ENCODE results near the gene TENT4A. TPM values are rescaled to one million over a fixed set of nuclear protein-coding genes. Genes with fewer than 3 reads are reported as not detected.
A peak's percentile ranks its signal among the peaks of the same experiment; 100 is the strongest.

TENT4A gene
- total RNA-seq, 1 experiment from 2014 or later, result 51.7 TPM

DNA sequence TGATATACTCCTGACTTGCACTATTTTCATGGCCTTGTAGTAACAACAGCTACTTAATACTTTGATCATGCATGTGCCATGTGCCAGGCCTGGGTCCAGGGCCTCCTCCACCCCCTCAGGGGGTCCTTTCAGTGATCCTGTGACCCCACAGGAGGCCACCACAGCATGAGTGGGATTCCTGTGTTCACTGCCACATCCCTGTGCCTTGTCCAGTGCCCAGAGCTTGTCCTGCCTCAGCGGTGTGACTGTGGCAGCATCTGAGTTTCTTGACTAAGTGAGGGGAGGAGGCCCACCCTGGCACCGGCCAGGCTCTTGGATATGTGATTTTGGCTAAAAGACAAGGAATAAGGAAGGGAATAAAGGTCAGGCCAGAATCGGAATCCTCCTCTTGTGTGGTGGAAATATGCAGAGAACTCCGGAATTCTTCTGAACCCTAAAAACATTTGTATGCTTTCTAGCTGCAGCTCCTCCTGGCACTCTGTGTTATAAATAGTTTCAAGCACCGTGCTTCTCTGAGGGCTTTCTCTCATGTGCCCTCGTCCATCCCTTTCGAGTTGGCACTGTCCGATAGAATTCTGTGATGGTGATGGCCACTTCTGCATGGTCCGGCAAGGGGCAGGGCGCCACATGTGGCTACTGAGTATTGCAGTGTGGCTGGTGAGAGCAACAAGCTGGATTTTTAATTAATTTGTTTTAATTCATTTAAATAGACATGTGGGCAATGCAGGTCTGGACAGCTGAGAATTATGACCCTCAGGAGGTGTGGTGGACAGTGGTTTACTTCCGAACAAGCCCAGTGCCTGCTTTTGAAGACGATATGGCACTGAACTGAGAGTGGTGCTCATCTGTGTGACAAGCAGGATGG lies 31.8 kb downstream of the TENT4A start:
- peaks cover 34% of the 10 kb centered on the region for H3K36me3 ChIP-seq (ENCODE audit: insufficient read depth, low read length, poor library complexity, severe bottlenecking)
- no peak overlapping the region for H3K27ac ChIP-seq (ENCODE audit: low read depth, low read length, poor library complexity, severe bottlenecking)
- no peak overlapping the region for H3K4me3 ChIP-seq (ENCODE audit: low read depth, low read length, poor library complexity, severe bottlenecking)
- CTCF ChIA-PET, result interaction anchor here (1.1 kb wide), 1 partner anchor 1248 kb away, joined by 4 read pairs; no protein-coding TSS in a partner anchor
- DNase-seq (ENCODE audit: low spot score), result no peak
- H3K9me3 ChIP-seq (ENCODE audit: low read depth, low read length, poor library complexity, severe bottlenecking), result no peaks in the 10 kb centered on the region
- POLR2A ChIA-PET (ENCODE audit: low non-redundant PET), result no interaction called here
- H3K4me1 ChIP-seq (ENCODE audit: insufficient read depth, low read length, poor library complexity, severe bottlenecking), result peaks cover 15% of the 10 kb centered on the region
- intact Hi-C loops (cut with micrococcal nuclease; ENCODE audit: unreplicated experiment), result loop anchor here (1.0 to 10.0 kb wide), 3 partner anchors 112 to 1250 kb away; partner anchors contain the start of genes NSUN2 and SRD5A1
- no peak for TF ChIP-seq EZH2 (IDR thresholded peaks at IDR 0.05; ENCODE audit: borderline replicate concordance, low read depth, low read length, poor library complexity, severe bottlenecking)
- TF ChIP-seq, protein P1, sequence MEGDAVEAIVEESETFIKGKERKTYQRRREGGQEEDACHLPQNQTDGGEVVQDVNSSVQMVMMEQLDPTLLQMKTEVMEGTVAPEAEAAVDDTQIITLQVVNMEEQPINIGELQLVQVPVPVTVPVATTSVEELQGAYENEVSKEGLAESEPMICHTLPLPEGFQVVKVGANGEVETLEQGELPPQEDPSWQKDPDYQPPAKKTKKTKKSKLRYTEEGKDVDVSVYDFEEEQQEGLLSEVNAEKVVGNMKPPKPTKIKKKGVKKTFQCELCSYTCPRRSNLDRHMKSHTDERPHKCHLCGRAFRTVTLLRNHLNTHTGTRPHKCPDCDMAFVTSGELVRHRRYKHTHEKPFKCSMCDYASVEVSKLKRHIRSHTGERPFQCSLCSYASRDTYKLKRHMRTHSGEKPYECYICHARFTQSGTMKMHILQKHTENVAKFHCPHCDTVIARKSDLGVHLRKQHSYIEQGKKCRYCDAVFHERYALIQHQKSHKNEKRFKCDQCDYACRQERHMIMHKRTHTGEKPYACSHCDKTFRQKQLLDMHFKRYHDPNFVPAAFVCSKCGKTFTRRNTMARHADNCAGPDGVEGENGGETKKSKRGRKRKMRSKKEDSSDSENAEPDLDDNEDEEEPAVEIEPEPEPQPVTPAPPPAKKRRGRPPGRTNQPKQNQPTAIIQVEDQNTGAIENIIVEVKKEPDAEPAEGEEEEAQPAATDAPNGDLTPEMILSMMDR (conservative IDR thresholded peaks at IDR 0.05; ENCODE audit: low read depth, low read length), result no peak
- H3K27me3 ChIP-seq (replicated peaks; ENCODE audit: insufficient read depth, low read depth, low read length, poor library complexity), result no peaks in the 10 kb centered on the region
- no TSS peak for BruUV-seq (replicated peaks)

DNA sequence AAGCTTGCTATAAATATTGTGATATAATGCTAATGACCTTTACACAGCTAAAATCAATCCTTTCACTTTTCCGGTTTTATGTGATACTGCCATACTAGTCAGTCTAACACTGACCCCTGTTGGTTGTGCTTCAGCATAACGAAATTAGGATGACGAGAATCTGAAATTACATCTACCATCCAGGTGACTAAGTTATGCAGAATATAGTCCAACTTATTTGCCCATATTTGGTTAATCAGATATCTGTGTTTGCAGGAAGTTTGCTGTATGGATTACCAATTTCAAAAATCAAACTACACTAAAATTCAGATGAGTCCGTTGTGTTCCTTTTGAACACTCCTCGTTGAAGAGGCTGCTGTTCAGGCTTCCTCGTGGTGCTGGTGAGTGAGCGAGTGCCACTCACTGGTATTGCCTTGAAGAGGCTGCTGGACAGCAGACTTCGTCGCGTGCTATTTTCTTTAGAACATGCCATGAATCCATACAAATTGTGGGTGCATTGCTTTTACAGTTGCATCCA lies 32.5 kb downstream of the TENT4A start:
- intact Hi-C loops (cut with micrococcal nuclease; ENCODE audit: unreplicated experiment), result loop anchor here (1.0 to 10.0 kb wide), 3 partner anchors 112 to 1251 kb away; partner anchors contain the start of genes NSUN2 and SRD5A1
- BruUV-seq (replicated peaks), result no TSS peak

DNA sequence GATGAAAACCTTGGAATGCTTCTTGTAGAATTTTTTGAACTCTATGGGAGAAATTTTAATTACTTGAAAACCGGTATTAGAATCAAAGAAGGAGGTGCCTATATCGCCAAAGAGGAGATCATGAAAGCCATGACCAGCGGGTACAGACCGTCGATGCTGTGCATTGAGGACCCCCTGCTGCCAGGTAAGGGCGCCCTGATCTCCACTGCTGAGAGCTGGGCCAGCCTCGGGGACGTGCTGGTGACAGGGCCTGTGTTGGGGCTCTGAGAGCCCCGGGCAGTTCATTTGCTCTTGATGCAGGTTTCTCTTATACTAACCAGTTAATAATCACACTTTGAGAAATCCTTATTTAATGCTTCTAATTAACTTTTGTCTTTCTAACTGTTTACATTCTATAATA lies 33.0 kb downstream of the TENT4A start:
- no peaks in the 10 kb centered on the region for H3K27me3 ChIP-seq (replicated peaks; ENCODE audit: insufficient read depth, low read depth, low read length, poor library complexity)
- peaks cover 15% of the 10 kb centered on the region for H3K4me1 ChIP-seq (ENCODE audit: insufficient read depth, low read length, poor library complexity, severe bottlenecking)
- intact Hi-C loops (cut with micrococcal nuclease; ENCODE audit: unreplicated experiment), result loop anchor here (10.0 kb wide), 2 partner anchors 451 to 1251 kb away; no protein-coding TSS in a partner anchor
- peaks cover 46% of the 10 kb centered on the region for H3K36me3 ChIP-seq (ENCODE audit: insufficient read depth, low read length, poor library complexity, severe bottlenecking)
- CTCF ChIA-PET, result no interaction called here
- POLR2A ChIA-PET (ENCODE audit: low non-redundant PET), result no interaction called here
- TF ChIP-seq, protein P1 (conservative IDR thresholded peaks at IDR 0.05; ENCODE audit: low read depth, low read length), result no peak
- no peak for TF ChIP-seq EZH2 (IDR thresholded peaks at IDR 0.05; ENCODE audit: borderline replicate concordance, low read depth, low read length, poor library complexity, severe bottlenecking)
- H3K27ac ChIP-seq (ENCODE audit: low read depth, low read length, poor library complexity, severe bottlenecking), result no peak overlapping the region
- no peak for DNase-seq (ENCODE audit: low spot score)
- H3K9me3 ChIP-seq (ENCODE audit: low read depth, low read length, poor library complexity, severe bottlenecking), result no peaks in the 10 kb centered on the region
- BruUV-seq (replicated peaks), result no TSS peak
- no peak overlapping the region for H3K4me3 ChIP-seq (ENCODE audit: low read depth, low read length, poor library complexity, severe bottlenecking)

More for the DNA sequence above, 32.5 kb downstream of the TENT4A start:
- Histone ChIP-seq H3K27ac (ENCODE audit: low read depth, low read length, poor library complexity, severe bottlenecking) (no peak overlapping the region), H3K36me3 (ENCODE audit: insufficient read depth, low read length, poor library complexity, severe bottlenecking) (peaks cover 41% of the 10 kb centered on the region), H3K27me3 (replicated peaks; ENCODE audit: insufficient read depth, low read depth, low read length, poor library complexity) (no peaks in the 10 kb centered on the region), H3K4me1 (ENCODE audit: insufficient read depth, low read length, poor library complexity, severe bottlenecking) (peaks cover 15% of the 10 kb centered on the region), H3K9me3 (ENCODE audit: low read depth, low read length, poor library complexity, severe bottlenecking) (no peaks in the 10 kb centered on the region), H3K4me3 (ENCODE audit: low read depth, low read length, poor library complexity, severe bottlenecking) (no peak overlapping the region)
- CTCF ChIA-PET, result interaction anchor here (1.1 kb wide), 1 partner anchor 1248 kb away, joined by 4 read pairs; no protein-coding TSS in a partner anchor
- POLR2A ChIA-PET (ENCODE audit: low non-redundant PET), result no interaction called here
- TF ChIP-seq, protein P1 (conservative IDR thresholded peaks at IDR 0.05; ENCODE audit: low read depth, low read length), result peak; percentile 78
- TF ChIP-seq EZH2 (IDR thresholded peaks at IDR 0.05; ENCODE audit: borderline replicate concordance, low read depth, low read length, poor library complexity, severe bottlenecking), result no peak
- DNase-seq (ENCODE audit: low spot score), result peak; percentile 63
